ENCODE results near the gene BRD4. TPM values are rescaled to one million over a fixed set of nuclear protein-coding genes. Genes with fewer than 3 reads are reported as not detected.

The BRD4 gene
- total RNA-seq, 2 experiments from 2014 or later, result 94.3 to 99.6 TPM

- H3K27me3 Mint-ChIP-seq, result no peaks in the 10 kb centered on the region
- no peak for DNase-seq
- intact Hi-C loops (cut with micrococcal nuclease), result no loop called here
- H3K4me1 Mint-ChIP-seq (ENCODE audit: low read depth), result no peaks in the 10 kb centered on the region
- ATAC-seq, result no peak
- H3K36me3 Mint-ChIP-seq (ENCODE audit: low read depth), result peaks cover 42% of the 10 kb centered on the region
- H3K9me3 Mint-ChIP-seq, result no peaks in the 10 kb centered on the region
- H3K4me3 Mint-ChIP-seq, result no peak overlapping the region
- ChIA-PET CTCF (no interaction called here), POLR2A (no interaction called here)
- H3K27ac Mint-ChIP-seq, result no peak overlapping the region
- TF ChIP-seq, protein P1, sequence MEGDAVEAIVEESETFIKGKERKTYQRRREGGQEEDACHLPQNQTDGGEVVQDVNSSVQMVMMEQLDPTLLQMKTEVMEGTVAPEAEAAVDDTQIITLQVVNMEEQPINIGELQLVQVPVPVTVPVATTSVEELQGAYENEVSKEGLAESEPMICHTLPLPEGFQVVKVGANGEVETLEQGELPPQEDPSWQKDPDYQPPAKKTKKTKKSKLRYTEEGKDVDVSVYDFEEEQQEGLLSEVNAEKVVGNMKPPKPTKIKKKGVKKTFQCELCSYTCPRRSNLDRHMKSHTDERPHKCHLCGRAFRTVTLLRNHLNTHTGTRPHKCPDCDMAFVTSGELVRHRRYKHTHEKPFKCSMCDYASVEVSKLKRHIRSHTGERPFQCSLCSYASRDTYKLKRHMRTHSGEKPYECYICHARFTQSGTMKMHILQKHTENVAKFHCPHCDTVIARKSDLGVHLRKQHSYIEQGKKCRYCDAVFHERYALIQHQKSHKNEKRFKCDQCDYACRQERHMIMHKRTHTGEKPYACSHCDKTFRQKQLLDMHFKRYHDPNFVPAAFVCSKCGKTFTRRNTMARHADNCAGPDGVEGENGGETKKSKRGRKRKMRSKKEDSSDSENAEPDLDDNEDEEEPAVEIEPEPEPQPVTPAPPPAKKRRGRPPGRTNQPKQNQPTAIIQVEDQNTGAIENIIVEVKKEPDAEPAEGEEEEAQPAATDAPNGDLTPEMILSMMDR (IDR thresholded peaks at IDR 0.05), result no peak
Measured at GRCh38 chr19:15241259-15241910, 91.0 kb downstream of the BRD4 start.

DNA sequence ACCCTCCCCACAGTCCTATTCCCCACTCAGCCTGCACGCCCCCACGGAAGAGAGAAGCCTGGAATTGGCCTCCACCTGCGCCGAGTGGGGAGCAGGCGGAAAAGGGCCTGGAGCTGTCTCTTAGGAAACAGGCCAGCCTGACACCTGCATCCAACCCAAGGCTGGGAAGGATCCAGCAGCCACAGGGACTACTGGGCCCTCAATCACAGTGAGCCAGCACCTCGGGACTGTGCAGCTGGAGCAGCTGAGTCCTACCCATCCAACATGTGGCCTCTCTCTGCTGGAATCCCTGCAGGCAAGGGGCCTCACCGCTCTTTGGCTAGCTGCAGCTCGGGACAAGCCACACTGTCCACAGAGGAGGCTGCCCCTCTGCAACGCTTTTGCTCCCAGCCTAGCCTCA lies 91.8 kb downstream of the BRD4 start:
- H3K27ac Mint-ChIP-seq, result no peak overlapping the region
- no peak for ATAC-seq
- POLR2A ChIA-PET, result no interaction called here

GRCh38 chr19:15239337-15239949 lies 92.9 kb downstream of the BRD4 start:
- DNase-seq, result no peak
- ATAC-seq, result no peak
- TF ChIP-seq, protein P1 (IDR thresholded peaks at IDR 0.05), result no peak
- POLR2A ChIA-PET, result no interaction called here
- H3K27ac Mint-ChIP-seq, result no peak overlapping the region
- H3K4me1 Mint-ChIP-seq (ENCODE audit: low read depth), result no peaks in the 10 kb centered on the region
- peaks cover 39% of the 10 kb centered on the region for H3K36me3 Mint-ChIP-seq (ENCODE audit: low read depth)
- intact Hi-C loops (cut with micrococcal nuclease), result no loop called here
- no peak overlapping the region for H3K4me3 Mint-ChIP-seq
- peaks cover 2% of the 10 kb centered on the region for H3K27me3 Mint-ChIP-seq
- no peaks in the 10 kb centered on the region for H3K9me3 Mint-ChIP-seq
- CTCF ChIA-PET, result no interaction called here

More for the DNA sequence above, 91.8 kb downstream of the BRD4 start:
- H3K4me1 Mint-ChIP-seq (ENCODE audit: low read depth), result no peaks in the 10 kb centered on the region
- CTCF ChIA-PET, result no interaction called here
- H3K9me3 Mint-ChIP-seq, result no peaks in the 10 kb centered on the region
- intact Hi-C loops (cut with micrococcal nuclease), result no loop called here
- no peaks in the 10 kb centered on the region for H3K27me3 Mint-ChIP-seq
- TF ChIP-seq, protein P1 (IDR thresholded peaks at IDR 0.05), result no peak
- peaks cover 40% of the 10 kb centered on the region for H3K36me3 Mint-ChIP-seq (ENCODE audit: low read depth)
- no peak for DNase-seq
- H3K4me3 Mint-ChIP-seq, result no peak overlapping the region

GRCh38 chr19:15238639-15239155 lies 93.6 kb downstream of the BRD4 start:
- peaks cover 35% of the 10 kb centered on the region for H3K36me3 Mint-ChIP-seq (ENCODE audit: low read depth)
- no peak for ATAC-seq

More at GRCh38 chr19:15238639-15239155, 93.6 kb downstream of the BRD4 start:
- Mint-ChIP-seq H3K27me3 (peaks cover 5% of the 10 kb centered on the region), H3K27ac (no peak overlapping the region), H3K4me1 (ENCODE audit: low read depth) (no peaks in the 10 kb centered on the region), H3K9me3 (no peaks in the 10 kb centered on the region), H3K4me3 (no peak overlapping the region)
- no peak for DNase-seq
- POLR2A ChIA-PET, result interaction anchor here (0.6 kb wide), 1 partner anchor 15 kb away, joined by 3 read pairs; no protein-coding TSS in a partner anchor
- CTCF ChIA-PET, result no interaction called here
- TF ChIP-seq, protein P1 (IDR thresholded peaks at IDR 0.05), result no peak
- intact Hi-C loops (cut with micrococcal nuclease), result no loop called here
